ENCODE measurements around the gene TMEM234.

Gene TMEM234

DNA sequence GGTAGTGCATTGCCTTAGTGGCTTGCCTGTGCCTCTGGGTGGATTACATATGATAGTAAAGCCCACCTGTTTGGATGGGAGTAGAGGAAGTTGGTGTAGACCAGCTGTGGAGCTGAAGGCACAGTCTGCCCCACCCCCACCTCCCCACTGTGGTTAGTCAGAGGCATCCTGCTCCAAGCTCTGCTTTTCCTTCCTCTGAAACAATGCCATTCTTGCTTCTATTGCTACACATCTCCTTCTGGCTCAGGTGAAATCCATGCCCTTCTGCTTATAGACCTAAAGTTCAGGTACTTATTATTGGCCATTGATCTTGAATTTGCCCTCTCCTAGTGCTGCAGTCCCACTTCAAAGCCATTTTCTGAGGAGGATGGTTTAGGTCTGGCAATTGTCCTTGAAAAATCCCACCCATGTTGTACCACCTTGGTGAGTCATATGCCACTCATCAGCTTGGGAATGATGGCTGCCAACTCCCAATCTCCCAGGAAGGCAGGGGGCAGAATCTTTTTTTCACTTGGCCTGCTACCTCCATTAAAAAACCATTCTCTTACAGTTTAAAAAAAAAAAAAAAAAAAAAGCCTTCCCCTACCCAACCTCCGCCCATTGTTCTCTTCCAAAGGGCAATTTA lies 49.4 kb downstream of the TMEM234 start:
- no peak overlapping the region for H3K4me2 ChIP-seq (ENCODE audit: low read depth, low read length)

GRCh38 chr1:32170991-32171390 lies 51.2 kb downstream of the TMEM234 start:
- no peak overlapping the region for H3K9ac ChIP-seq (ENCODE audit: low read length)

More for the DNA sequence above, 49.4 kb downstream of the TMEM234 start:
- Histone ChIP-seq H3F3A (ENCODE audit: insufficient read depth, low read length) (no peaks in the 10 kb centered on the region; the same call in 1 of the 2 replicates), H3K36me3 (replicated peaks; ENCODE audit: insufficient read depth, low read length) (no peaks in the 10 kb centered on the region; the same call in 1 of the 2 replicates), H3K9me3 (replicated peaks; ENCODE audit: insufficient read depth, low read length) (no peaks in the 10 kb centered on the region), H3K4me1 (ENCODE audit: low read length) (no peaks in the 10 kb centered on the region), H2AFZ (ENCODE audit: low read length) (no peak overlapping the region), H4K20me1 (ENCODE audit: insufficient read depth, low read length) (no peaks in the 10 kb centered on the region), H3K9me2 (replicated peaks; ENCODE audit: insufficient read depth, low read length) (no peaks in the 10 kb centered on the region), H3K9ac (ENCODE audit: low read length) (no peak overlapping the region), H3K4me3 (ENCODE audit: low read length) (no peak overlapping the region), H3K27ac (ENCODE audit: low read length) (no peak overlapping the region), H3K27me3 (replicated peaks; ENCODE audit: insufficient read depth, low read length) (no peaks in the 10 kb centered on the region), H3K79me2 (ENCODE audit: low read length) (no peaks in the 10 kb centered on the region)
- no peak for DNase-seq
- no peak for TF ChIP-seq EZH2phosphoT487 (IDR thresholded peaks at IDR 0.05; ENCODE audit: low read length)
- TF ChIP-seq, protein P1, sequence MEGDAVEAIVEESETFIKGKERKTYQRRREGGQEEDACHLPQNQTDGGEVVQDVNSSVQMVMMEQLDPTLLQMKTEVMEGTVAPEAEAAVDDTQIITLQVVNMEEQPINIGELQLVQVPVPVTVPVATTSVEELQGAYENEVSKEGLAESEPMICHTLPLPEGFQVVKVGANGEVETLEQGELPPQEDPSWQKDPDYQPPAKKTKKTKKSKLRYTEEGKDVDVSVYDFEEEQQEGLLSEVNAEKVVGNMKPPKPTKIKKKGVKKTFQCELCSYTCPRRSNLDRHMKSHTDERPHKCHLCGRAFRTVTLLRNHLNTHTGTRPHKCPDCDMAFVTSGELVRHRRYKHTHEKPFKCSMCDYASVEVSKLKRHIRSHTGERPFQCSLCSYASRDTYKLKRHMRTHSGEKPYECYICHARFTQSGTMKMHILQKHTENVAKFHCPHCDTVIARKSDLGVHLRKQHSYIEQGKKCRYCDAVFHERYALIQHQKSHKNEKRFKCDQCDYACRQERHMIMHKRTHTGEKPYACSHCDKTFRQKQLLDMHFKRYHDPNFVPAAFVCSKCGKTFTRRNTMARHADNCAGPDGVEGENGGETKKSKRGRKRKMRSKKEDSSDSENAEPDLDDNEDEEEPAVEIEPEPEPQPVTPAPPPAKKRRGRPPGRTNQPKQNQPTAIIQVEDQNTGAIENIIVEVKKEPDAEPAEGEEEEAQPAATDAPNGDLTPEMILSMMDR (IDR thresholded peaks at IDR 0.05; ENCODE audit: low read length) = no peak
- TF ChIP-seq EZH2 (optimal IDR thresholded peaks at IDR 0.05; ENCODE audit: low read depth, low read length) = no peak

More at GRCh38 chr1:32170991-32171390, 51.2 kb downstream of the TMEM234 start:
- no peak overlapping the region for H3K27ac ChIP-seq (ENCODE audit: low read length)
- no peak for DNase-seq
- no peak overlapping the region for H3K4me2 ChIP-seq (ENCODE audit: low read depth, low read length)
- no peak overlapping the region for H3K4me3 ChIP-seq (ENCODE audit: low read length)
- no peaks in the 10 kb centered on the region for H3F3A ChIP-seq (ENCODE audit: insufficient read depth, low read length)
- H3K27me3 ChIP-seq (replicated peaks; ENCODE audit: insufficient read depth, low read length) = no peaks in the 10 kb centered on the region
- H3K9me3 ChIP-seq (replicated peaks; ENCODE audit: insufficient read depth, low read length) = no peaks in the 10 kb centered on the region
- no peaks in the 10 kb centered on the region; the same call in 1 of the 2 replicates for H3K36me3 ChIP-seq (replicated peaks; ENCODE audit: insufficient read depth, low read length)
- H3K9me2 ChIP-seq (replicated peaks; ENCODE audit: insufficient read depth, low read length) = no peaks in the 10 kb centered on the region
- H3K4me1 ChIP-seq (ENCODE audit: low read length) = no peaks in the 10 kb centered on the region
- no peak for TF ChIP-seq EZH2phosphoT487 (IDR thresholded peaks at IDR 0.05; ENCODE audit: low read length)
- TF ChIP-seq, protein P1 (IDR thresholded peaks at IDR 0.05; ENCODE audit: low read length) = no peak
- no peak for TF ChIP-seq EZH2 (optimal IDR thresholded peaks at IDR 0.05; ENCODE audit: low read depth, low read length)
- no peaks in the 10 kb centered on the region for H3K79me2 ChIP-seq (ENCODE audit: low read length)
- no peak overlapping the region for H2AFZ ChIP-seq (ENCODE audit: low read length)
- no peaks in the 10 kb centered on the region for H4K20me1 ChIP-seq (ENCODE audit: insufficient read depth, low read length)
